ENCODE data around the gene TSGA10.
"Not testable (repeated sequence)": the region's sequence is repeated elsewhere in the genome, so short reads cannot be mapped to it uniquely, and the experiment has no call there.

Gene TSGA10, protein sequence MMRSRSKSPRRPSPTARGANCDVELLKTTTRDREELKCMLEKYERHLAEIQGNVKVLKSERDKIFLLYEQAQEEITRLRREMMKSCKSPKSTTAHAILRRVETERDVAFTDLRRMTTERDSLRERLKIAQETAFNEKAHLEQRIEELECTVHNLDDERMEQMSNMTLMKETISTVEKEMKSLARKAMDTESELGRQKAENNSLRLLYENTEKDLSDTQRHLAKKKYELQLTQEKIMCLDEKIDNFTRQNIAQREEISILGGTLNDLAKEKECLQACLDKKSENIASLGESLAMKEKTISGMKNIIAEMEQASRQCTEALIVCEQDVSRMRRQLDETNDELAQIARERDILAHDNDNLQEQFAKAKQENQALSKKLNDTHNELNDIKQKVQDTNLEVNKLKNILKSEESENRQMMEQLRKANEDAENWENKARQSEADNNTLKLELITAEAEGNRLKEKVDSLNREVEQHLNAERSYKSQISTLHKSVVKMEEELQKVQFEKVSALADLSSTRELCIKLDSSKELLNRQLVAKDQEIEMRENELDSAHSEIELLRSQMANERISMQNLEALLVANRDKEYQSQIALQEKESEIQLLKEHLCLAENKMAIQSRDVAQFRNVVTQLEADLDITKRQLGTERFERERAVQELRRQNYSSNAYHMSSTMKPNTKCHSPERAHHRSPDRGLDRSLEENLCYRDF

DNA sequence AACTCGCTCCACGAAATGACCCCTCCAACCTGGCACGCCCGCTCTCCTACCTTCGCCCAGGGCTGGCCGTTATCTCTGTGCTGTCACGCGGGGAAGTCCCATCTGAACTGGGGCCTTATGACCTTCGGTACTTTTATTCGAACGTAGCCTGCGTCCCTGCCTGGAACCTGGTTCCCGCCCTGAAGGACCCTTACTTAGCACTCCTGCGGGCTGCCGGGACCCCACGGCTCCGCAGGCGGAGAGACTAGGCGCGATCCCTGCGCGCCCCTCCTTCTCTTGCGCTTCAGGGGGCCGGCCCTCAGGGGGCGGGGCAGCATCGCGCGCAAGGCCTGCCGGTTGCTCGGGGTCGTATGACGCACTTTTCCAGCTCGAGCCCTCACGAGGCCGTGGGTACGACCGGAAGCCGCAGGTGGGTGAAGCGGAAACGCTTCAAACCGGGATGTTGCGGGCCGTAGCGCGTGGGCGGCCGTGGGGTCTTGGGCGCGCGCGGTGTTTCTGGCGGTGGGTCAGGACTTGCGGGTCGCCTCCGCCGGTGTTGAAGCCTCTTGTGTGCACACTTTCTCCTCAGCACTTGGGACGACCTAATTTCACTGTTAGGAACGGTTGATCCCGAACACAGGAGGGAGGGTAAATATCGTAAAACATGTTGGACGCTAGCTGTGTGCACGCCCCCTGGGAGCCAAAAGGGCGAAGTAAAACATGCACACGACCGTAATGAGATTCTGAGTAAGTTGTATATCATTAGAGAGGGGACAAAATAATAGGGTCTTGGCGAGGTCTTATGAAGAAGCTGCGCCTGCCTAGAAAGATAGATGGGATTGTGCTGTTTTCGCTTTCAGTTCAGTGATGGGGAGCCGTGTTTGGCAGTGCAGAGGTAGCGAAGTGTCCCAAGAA lies at the start of gene TSGA10, which contains the start of gene LIPT1:
TSS of gene TSGA10 (minus strand) at position 300 of the 894 bp plus-strand sequence. CDS start 45,503 bp downstream, outside the sequence.
TSS of gene LIPT1 (plus strand) at position 325 of the 894 bp plus-strand sequence. CDS start 6,991 bp downstream, outside the sequence.
- DNase-seq (ENCODE audit: low spot score): peak; percentile 87

DNA sequence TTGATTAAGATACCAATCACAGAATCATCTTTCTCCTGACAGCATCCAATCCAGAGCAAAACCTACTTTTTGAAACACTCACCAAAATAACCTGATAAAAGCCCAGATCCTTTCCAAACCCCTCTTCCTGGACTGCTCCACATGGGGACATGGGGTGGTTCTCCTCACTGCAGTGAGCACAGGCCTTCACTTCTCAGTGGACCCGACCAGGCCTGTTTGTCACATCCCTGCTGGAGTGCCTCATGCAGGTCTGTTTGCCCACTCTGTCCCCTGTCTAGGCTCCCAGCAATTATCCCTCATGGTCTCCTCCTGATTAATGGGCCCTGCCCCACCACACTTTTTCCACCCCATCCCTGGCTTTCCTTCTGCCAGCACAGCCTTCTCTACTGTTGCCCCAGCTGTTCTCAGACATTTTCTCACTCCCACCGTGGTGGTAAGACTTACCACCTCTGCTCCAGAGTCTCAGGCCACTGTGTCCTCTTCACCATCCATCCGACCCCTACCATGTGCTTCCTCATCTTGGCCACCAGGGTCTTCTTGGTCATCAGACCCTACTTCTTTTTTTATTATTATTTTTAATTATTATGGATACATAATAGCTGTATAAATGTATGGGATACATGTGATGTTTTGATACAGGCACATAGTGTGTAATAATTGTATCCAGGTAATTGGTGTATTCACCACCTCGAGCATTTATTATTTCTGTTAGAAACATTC lies 47.4 kb upstream of the TSGA10 start:
- DNase-seq (ENCODE audit: low spot score): no peak

DNA sequence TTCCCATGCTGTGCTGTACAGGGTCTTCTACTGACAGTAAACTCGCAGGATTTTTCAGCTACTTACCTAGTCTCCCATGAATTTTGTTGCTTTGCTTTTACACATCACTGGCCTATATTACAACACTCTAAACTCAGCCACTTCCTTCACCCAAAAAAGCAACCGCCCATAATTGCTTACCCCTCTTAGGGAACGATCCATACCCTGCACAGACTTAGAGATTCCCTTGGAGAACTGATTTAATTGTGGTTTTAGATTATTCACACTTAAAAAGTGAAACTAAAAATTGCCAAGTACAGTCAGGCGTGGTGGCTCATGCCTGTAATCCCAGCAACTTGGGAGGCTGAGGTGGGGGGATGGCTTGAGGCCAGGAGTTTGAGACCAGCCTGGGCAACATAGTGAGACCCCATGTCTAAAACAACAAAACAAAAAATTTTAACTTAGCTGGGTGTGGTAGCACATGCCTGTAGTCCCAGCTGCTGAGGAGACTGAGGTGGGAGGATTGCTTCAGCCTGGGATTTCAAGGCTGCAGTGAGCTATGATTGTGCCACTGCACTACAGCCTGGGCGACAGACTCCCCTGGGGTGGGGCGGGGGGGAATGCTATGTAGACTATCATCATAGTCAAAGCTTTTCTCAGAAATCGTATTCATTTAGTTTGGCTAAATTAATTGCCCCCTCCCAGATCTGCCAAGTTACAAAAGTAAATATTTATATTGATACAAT lies 45.5 kb upstream of the TSGA10 start:
- no peak for DNase-seq (ENCODE audit: low spot score)

DNA sequence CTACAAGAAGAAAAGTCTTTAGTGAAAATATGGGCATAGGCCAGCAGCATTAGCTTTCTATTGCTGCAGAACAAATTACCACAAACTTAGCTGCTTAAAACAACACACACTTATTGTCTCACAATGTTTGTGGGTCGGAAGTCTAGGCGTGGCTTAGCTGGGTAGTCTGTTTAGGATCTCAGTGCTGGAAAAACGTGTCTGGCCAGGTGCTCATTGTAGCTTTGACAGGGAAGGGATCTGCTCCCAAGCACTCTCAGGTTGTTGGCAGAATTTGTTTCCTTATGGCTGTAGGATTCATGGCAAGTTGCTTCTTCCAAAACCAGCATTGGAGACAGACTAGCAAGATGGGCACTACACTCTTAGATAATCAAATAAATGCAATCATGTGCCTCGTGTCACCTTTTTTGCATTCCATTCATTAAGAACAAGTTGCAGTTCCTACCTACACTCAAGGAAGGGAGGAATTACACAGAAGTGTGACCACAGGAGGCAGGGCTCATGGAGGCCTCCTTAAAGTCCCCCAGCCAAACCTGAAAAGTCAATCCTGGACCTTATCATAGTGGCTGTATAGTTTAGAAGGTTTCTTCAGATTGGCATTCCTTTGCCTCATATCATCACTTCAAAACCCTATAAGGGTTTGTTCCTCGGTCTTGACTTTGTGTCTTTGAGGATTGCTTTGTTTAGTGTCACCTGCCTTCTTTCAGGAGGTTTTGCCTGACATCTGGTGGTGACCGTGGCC lies 43.5 kb upstream of the TSGA10 start:
- no peak for DNase-seq (ENCODE audit: low spot score)

DNA sequence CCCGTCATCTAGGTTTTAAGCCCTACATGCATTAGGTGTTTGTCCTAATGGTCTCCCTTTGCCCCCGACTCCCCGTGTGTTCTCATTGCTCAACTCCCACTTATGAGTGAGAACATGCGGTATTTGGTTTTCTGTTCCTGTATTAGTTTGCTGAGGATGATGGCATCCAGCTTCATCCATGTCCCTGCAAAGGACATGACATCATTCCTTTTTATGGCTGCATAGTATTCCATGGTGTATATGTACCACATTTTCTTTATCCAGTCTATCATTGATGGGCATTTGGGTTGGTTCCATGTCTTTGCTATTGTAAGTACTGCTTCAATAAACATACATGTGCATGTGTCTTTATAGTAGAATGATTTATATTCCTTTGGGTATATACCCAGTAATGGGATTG lies 37.6 kb upstream of the TSGA10 start:
- DNase-seq (ENCODE audit: low spot score): not testable (repeated sequence)

DNA sequence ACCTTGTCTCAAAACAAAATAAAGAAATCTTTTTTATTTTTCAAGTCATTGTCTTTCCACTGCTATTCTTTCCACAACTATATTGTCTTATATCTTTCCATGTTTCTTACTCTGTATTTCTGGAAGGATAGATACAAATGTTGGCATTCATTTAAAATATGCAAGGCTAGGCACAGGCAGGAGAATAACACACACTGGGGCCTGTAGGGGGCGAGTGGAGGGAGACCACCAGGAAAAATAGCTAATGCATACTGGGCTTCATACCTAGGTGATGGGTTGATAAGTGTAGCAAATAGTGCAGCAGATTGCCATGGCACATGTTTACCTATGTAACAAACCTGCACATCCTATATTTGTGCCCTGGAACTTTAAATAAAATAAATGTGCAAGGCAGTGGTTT lies 35.8 kb upstream of the TSGA10 start:
- no peak for DNase-seq (ENCODE audit: low spot score)

DNA sequence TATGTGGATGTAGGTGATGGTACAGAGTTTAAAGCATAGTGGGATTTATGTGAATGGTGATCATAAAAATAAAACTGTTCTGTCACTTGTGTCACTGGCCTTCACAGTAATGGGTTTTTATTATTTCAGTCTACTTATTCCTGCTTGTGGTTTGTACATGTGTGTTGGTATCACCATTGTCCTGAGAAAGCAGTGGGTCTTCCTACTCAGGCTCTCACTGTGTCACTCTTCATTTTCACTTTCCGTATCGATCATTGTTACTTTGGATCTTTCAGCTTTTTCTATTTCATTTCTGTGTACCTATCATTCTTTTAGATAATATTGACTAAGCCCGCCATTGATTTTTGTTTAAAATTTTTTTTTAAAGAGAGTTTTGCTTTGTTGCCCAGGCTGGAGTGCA lies 33.6 kb upstream of the TSGA10 start:
- no peak for DNase-seq (ENCODE audit: low spot score)

DNA sequence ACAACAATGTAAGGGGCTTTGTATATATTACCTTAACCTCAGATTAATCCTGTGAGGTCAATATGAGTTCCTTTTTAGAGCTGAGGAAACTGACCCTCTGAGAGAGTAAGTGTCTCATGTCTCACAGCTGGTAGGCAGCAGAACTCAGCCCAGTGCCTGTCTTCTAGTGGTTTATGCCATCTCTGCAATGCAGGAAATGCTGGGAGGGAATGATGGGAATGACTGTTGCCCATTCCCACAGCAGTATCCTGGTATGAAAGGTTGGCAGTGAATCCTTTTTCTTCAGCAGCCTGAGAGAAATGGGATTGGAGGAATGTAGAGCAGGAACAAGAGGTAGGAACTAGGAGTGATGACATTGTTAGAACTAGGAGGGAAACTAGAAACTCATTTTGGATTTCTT lies 32.3 kb upstream of the TSGA10 start:
- no peak for DNase-seq (ENCODE audit: low spot score)

DNA sequence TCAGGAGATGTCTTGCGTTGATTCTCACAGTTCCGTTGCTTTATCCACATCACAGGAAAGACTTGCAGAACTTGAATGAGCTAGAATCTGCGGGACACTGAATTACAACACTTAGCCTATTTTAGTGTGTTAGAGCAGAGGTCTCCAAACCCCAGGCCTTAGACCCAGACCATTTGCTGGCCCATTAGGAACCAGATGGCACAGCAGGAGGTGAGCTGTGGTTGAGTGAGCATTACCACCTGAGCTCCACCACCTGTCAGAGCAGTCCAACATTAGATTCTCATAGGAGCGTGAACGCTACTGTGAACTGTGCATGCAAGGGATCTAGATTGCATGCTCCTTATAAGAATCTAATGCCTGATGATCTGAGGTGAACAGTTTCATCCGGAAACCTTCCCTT lies 30.1 kb upstream of the TSGA10 start:
- no peak for DNase-seq (ENCODE audit: low spot score)

DNA sequence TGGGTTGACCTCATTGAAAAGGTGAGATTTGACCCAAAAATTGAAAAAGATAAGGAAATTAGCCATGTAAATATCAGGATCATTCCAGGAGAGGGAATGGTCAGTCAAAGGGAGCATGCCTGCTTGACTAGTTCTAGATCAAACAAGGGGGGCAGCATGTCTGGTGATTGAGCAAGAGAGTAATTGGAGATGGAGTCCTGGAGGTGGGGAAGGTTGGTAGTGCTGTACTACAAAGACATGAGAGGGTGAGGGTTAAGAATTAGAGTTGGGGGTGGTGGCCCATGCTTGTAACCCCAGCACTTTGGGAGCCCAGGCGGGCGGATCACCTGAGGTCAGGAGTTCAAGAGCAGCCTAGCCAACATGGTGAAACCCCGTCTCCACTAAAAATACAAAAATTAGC lies 28.3 kb upstream of the TSGA10 start:
- DNase-seq (ENCODE audit: low spot score): no peak

DNA sequence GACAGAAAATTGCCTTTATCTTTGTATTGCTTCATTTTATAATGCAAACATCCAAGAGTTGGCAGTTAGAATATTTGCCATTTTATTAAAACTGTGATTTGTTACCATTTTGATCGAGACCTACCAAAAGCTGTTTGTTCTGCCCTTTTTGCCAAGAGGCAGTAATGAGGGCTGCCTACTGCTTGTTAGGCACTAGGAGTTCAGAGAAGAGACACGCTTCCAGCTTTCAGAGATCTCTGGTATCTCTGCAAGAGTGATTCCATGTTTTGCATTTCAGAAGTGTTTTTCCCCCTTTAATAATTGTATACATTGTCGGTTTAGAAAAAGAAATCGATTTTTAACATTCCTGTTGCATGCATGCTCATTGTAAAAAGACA lies 26.9 kb upstream of the TSGA10 start:
- no peak for DNase-seq (ENCODE audit: low spot score)

DNA sequence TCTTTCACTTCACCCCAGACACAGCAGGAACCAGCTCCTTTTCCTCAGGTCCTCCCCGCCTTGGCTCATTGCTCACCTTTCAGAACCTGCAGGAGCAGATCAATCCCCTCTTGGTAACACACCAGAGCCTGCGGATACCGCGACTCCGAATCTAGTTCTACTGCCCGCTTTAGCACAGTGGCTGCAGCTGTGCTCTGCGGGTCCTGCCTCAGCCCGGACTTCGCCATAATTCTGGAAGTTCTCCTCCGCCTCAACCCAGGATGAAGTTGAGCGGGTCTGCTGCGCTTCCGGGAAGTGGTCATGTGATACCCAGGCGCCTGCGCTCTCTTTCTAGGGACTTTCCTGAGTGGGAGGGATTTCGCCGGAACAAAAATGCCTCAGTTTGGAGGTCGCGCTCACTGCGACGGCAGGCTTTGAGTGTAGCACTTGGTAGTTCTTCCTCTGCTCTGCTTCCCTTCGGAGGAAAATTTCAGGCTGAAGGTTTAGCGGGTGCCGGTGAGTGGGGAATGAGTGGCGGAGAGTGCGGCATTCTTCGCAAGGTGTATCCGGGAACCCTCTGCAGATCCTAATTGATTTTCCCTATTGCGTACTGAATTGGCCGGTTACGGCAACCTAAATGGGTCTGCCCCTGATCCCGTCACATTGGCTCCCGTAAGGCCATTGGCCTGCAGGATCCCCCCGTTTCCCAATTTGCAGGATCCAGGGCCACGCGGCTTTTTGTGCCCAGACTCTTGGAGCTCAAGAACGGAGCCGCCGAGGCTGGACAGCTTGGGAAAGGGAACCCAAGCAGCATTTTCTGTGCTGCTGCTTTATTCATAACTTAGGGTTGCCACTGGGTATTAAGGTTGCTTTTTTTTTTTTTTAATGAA lies 26.2 kb upstream of the TSGA10 start, which contains the start of the genes MITD1 and MRPL30:
TSS of gene MITD1 (minus strand) at position 304 of the 869 bp plus-strand sequence. CDS start at position 227, 77 bp downstream.
TSS of gene MRPL30 (plus strand) at position 430 of the 869 bp plus-strand sequence. CDS start 5,020 bp downstream, outside the sequence.
- peak; percentile 90 for DNase-seq (ENCODE audit: low spot score)

DNA sequence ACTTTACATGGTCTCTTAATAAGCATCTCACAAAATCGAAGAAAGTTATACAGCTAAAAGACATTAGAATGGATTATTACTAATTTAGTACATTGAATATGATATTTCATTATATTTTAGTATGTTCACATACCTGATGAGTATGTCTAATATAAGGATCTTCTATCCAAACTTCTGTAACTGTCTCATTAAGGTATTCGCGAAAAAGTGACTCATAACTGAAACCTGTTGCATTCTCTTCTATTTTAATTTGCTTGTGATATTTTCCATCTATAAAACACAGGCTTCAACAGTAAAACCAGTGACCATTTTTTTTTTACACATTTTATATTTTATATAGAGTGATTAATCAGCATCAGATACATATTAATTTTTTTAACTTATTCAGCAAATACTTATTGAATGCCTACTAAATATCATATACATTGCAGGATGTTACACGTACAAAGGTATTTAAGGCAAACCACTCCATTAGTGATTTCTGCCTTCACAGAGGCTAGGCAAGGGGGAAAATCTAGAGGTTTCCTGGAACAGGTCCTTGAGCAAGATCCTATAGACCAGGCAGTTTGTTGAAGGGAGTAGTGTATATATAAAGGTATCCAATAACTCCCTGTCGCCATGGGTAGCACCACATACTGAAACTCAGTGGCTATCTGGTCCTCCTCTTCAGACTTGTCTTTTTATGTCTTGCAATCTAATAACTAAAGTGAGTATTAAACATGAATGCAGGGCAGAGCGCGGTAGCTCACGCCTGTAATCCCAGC lies 16.8 kb upstream of the TSGA10 start:
- DNase-seq (ENCODE audit: low spot score): no peak

DNA sequence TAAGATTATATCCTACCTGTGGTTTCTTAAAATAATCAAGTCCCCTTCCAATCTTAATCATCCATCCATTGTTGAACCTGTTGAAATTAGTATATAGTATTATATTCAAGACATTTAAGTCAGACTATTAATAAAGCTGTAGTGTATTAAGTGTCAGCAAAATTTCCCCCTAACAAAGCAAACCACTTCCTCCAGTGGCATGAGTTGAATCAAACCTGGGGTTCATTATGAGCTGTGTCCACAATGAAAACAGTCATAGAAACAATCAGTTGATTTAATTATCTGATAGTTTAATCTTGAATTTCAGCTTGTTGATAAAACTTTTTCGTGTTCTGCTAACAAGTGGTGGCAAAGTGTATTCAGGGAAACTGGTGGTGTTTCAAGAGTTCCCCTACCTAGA lies 14.8 kb upstream of the TSGA10 start:
- DNase-seq (ENCODE audit: low spot score): no peak

DNA sequence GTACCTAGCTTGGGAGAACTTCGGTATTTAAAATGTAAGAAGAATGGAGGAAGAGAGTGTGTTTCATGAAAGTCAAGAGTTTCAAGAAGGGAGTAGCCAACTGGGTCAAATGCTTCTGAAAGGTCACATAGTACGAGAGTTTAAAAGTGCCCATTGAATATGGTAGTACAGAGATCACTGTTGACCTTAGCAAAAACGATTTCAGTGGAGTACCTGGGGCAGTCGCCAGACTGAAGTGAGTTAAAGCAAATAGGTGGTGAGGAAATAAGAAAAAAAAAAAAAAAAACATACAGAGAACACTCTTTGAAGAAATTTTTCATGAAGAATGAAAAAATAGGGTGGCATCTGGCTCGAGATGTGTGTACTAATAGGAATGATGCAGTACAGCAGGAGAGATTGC lies 11.5 kb upstream of the TSGA10 start:
- no peak for DNase-seq (ENCODE audit: low spot score)

DNA sequence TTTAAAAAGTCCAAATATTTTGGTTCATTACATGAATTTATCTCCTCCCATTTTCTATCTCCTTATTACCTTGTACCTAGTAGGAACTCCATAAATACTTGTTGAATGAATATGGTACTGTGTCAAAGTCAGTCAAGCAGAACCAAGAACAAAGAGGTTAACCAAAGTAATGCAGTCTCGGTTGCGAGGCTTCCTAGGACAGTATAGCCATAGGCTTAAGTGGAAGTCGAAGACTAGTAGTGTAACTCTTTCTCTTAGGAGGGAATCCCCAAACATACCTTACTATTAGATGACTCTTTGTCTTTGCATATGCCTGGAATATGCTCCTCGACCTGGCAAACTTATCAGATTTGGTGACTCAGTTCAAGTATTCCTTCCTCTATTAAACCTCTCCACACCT lies 4.9 kb upstream of the TSGA10 start:
- DNase-seq (ENCODE audit: low spot score): no peak

DNA sequence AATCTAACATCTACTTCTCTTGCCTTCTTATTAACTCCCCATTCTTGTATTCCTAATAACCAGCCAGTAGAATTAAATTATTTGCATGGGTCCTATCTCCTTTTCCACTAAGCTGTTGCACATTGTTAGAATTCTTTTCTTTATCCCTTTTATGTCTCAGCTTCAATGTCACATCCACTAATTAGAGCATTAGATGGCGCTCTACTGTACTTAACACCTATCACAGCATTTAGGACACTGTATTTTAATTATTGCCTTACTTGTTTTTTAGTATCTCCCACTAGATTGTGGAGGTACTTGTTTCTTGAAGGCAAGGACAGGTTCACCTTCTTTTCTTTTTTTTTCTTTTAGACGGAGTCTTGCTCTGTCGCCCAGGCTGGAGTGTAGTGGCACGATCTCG lies 3.9 kb upstream of the TSGA10 start:
- no peak for DNase-seq (ENCODE audit: low spot score)

DNA sequence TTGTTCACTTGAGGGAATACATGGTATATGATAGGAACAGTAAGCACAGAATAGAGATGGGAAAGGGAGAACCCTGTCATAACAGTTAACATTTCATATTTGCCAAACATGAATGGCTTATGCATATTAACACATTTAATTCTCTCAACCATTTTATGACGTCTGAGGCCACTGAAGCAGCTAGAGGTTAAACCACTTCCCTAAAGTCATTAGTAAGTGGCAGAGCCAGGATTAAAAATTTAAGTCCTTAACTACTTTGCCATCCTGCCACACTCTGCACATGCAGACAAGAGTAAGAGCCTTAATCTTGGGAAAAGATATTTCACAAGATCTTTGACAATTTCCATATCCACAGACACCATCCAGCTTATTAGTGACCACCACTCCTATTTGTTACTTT lies 2.1 kb upstream of the TSGA10 start:
- no peak for DNase-seq (ENCODE audit: low spot score)

Data from CD4-positive, alpha-beta T cell treated with Interleukin-15 for 4 hours (primary cell).